Gastroesophageal sphincter (tissue), 3 donors: Measurements from ENCODE around the gene ACTR8.

Experiments
- POLR2A ChIP-seq, 2 donors: fragments of 450-650 bp; IDR thresholded peaks; one replicate each; pipeline ENCODE4 v1.6.1; 2017; ENCODE audit warnings: antibody characterized with exemption in 2 of 2, mild to moderate bottlenecking in 2 of 2, moderate library complexity in 1 of 2
- POLR2AphosphoS5 ChIP-seq: sonication (generic); formaldehyde crosslinking; IDR thresholded peaks from one replicate; pipeline ENCODE4 v1.6.1; 2017; ENCODE audit warnings: antibody characterized with exemption
- TF ChIP-seq, protein P1 (sequence below), 4 experiments: fragments of 200-600 bp in 2 of 4; fragments of 450-650 bp in 2 of 4; sonication (generic) in 1 of 4; IDR thresholded peaks; one replicate each; pipeline ENCODE4 v1.5.1; 2017 to 2019; ENCODE audit warnings: antibody characterized with exemption in 4 of 4, mild to moderate bottlenecking in 2 of 4, moderate library complexity in 2 of 4

GRCh38 chr3:53856964-53857363 is 25.0 kb downstream of the ACTR8 start:
- TF ChIP-seq, protein P1, sequence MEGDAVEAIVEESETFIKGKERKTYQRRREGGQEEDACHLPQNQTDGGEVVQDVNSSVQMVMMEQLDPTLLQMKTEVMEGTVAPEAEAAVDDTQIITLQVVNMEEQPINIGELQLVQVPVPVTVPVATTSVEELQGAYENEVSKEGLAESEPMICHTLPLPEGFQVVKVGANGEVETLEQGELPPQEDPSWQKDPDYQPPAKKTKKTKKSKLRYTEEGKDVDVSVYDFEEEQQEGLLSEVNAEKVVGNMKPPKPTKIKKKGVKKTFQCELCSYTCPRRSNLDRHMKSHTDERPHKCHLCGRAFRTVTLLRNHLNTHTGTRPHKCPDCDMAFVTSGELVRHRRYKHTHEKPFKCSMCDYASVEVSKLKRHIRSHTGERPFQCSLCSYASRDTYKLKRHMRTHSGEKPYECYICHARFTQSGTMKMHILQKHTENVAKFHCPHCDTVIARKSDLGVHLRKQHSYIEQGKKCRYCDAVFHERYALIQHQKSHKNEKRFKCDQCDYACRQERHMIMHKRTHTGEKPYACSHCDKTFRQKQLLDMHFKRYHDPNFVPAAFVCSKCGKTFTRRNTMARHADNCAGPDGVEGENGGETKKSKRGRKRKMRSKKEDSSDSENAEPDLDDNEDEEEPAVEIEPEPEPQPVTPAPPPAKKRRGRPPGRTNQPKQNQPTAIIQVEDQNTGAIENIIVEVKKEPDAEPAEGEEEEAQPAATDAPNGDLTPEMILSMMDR (IDR thresholded peaks at IDR 0.05): no peak
- TF ChIP-seq POLR2A (IDR thresholded peaks at IDR 0.05) (no peak), POLR2AphosphoS5 (no peak)
